Spinal cord (tissue), 10 donors: Measurements from ENCODE around the gene NLRC3. TPM values are rescaled to one million over a fixed set of nuclear protein-coding genes. Genes with fewer than 3 reads are reported as not detected.

Experiments
- DNase-seq, 6 donors: peaks; one replicate each; pipeline versions ENCODE4 v3.0.0 to v3.0.0-alpha.2; 2013 to 2015; ENCODE audit warnings: low spot score in 6 of 6, low read depth in 4 of 6
- H3K27ac ChIP-seq: one replicate; pipeline ENCODE4 v1.5.1; 2013; ENCODE audit warnings: low read depth, low read length, control low read depth
- H3K27me3 ChIP-seq: one replicate; pipeline ENCODE4 v1.6.1; 2013; ENCODE audit warnings: low read length; ENCODE audit not compliant: control insufficient read depth, insufficient read depth
- H3K36me3 ChIP-seq: one replicate; pipeline ENCODE4 v1.6.1; 2013; ENCODE audit warnings: low read length; ENCODE audit not compliant: control insufficient read depth, insufficient read depth
- H3K4me1 ChIP-seq: one replicate; pipeline ENCODE4 v1.6.1; 2013; ENCODE audit warnings: low read length; ENCODE audit not compliant: control insufficient read depth, insufficient read depth
- H3K4me3 ChIP-seq: one replicate; pipeline ENCODE4 v1.5.1; 2013; ENCODE audit warnings: low read depth, low read length, control low read depth
- H3K9me3 ChIP-seq: one replicate; pipeline ENCODE4 v1.6.1; 2013; ENCODE audit warnings: low read length; ENCODE audit not compliant: control insufficient read depth, insufficient read depth
- WGBS: methylation state at CpG from one replicate; pipeline ENCODE4 v1.1.5; 2013; ENCODE audit warnings: missing lambda C conversion rate; ENCODE audit not compliant: insufficient coverage; 5-methylcytosine and 5-hydroxymethylcytosine counted together
- polyA plus RNA-seq, 2 donors: library from polyadenylated mRNA; unstranded; fragments of 120-200 nt; gene quantifications; one replicate each; pipeline ENCODE4 v1.2.1, GENCODE V29; 2013; ENCODE audit not compliant: insufficient read length in 2 of 2
- total RNA-seq, 2 donors: library from RNA; depleted of rRNA in 1 of 2; stranded (reverse); fragments of 120-200 nt in 1 of 2; fragments of >200 nt in 1 of 2; gene quantifications; one replicate each; pipeline versions ENCODE4 v1.2.3 to v1.2.4, GENCODE V29; 2013 to 2014
- donor health status: healthy.

Gene NLRC3
- total and polyA plus RNA-seq, 4 donors: 0.59 to 3.3 (median 1.6) TPM

DNA sequence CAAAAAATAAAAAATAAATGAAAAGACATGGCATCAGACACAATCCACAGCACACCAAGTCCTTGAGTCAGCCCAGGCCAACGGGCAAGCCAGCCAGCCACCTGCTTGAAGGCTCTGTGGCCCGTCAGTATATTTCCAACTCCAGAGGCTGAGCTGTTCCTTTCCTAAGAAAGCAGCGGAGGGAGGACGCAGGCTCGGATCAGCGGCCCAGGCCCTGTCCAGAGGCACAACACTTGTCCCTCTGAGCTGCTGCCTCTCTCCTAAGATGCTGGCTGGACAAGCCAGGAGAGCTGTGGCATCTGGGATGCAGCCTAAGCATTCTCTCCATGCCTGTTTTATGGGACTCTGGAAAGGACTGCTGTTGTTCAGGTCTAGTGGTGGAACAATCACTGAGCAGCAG, 14.8 kb upstream of the NLRC3 start:
- no peaks in the 10 kb centered on the region for H3K4me1 ChIP-seq
- WGBS: 97% methylated on average over 6 of the region's 6 CpGs
- peaks cover 95% of the 10 kb centered on the region for H3K36me3 ChIP-seq
- no peak overlapping the region for H3K27ac ChIP-seq
- DNase-seq: no peak
- no peaks in the 10 kb centered on the region for H3K9me3 ChIP-seq
- no peak overlapping the region for H3K4me3 ChIP-seq
- H3K27me3 ChIP-seq: no peaks in the 10 kb centered on the region

DNA sequence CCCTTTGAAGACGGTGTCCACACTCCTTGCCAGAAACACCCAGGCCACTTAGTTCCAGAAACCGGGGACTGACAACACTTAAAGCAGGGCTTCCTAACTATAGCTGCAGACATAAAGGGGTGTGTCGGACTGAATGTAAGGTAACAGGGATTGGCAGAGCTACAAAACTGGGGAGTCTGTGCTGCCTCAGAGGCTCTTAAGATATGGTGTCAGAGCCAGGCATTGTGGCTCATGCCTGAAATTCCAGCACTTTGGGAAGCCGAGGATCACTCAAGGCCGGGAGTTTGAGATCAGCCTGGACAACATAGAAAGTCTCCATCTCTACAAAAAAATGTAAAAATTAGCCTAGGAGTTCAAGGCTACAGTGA, 14.2 kb upstream of the NLRC3 start:
- WGBS: 91% methylated on average over 4 of the region's 5 CpGs
- Histone ChIP-seq H3K4me1 (no peaks in the 10 kb centered on the region), H3K27ac (no peak overlapping the region), H3K27me3 (no peaks in the 10 kb centered on the region), H3K4me3 (no peak overlapping the region), H3K9me3 (no peaks in the 10 kb centered on the region), H3K36me3 (peaks cover 91% of the 10 kb centered on the region)
- no peak for DNase-seq

DNA sequence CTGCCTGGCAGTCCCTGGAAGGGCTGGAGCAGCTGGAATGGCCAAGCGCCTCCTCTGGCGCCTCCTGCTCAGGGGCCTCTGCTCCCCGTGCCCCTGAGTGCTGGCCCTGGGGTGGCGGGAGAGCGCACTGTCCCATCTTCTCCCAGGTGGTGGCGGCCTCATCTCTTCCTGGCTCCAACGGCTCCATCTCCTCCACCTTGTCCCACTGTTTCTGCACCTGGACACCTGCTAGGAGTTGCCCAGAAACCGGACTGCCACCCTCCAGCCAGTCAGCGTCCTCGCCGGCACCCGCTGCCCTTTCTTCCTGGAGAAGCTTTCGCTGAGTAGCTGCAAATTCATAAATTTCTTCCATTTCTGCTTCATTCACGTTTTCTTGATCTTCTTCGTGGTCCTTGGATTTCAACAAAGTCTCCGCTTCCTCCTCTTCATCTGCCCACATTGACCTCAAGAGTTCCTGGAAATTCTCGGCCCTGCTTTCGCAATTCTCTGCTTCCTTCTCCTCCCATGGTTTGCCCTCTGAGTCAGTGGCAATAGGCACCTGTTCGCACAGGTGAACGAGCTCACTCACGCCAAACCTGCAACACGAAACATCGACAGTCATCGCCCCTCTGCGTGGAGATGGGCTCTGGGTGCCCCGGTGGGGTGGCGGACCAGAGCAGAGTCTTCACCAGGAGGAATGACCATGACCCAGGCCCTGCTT, 13.7 kb upstream of the NLRC3 start:
- Histone ChIP-seq H3K9me3 (no peaks in the 10 kb centered on the region), H3K36me3 (peaks cover 89% of the 10 kb centered on the region), H3K4me1 (no peaks in the 10 kb centered on the region), H3K27me3 (no peaks in the 10 kb centered on the region), H3K27ac (no peak overlapping the region), H3K4me3 (no peak overlapping the region)
- 94% methylated on average over 27 of the region's 27 CpGs for WGBS
- DNase-seq: no peak

DNA sequence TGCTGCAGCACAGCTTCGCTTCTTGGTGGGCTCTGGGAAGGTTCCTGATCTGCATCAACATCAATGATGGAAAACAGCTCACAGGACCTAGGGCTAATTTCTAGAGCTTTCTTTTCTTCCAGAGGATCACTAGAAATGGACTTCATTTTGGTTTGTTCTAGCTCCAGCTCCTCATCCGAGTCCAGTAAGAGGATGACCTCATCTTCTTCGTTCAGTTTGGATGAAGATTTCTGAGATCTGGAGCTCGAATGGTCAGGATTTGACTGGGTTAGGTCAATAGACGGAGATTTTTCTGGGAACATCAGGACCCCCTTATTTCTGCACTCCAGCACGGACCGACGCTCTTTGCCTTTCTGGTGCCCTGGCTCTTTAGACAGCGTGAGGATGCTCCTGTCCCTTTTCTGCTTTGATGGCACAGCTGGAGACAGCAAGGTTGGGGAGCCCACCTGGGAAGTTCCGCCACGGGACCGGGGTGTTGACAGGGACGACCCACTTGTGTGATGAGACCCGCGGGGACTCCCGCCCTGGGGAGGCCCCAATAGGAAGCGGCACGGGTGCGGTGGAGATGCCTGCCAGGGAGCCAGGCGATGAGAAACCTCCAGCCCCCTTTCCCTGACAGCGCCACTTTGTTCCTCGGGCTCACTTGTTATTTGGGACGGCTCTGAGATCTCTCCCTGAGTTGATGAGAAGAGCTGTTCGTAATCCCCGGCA, 12.9 kb upstream of the NLRC3 start:
- H3K4me1 ChIP-seq: no peaks in the 10 kb centered on the region
- no peaks in the 10 kb centered on the region for H3K27me3 ChIP-seq
- no peak overlapping the region for H3K4me3 ChIP-seq
- H3K9me3 ChIP-seq: no peaks in the 10 kb centered on the region
- 94% methylated on average over 25 of the region's 25 CpGs for WGBS
- no peak for DNase-seq
- peaks cover 88% of the 10 kb centered on the region for H3K36me3 ChIP-seq
- no peak overlapping the region for H3K27ac ChIP-seq

DNA sequence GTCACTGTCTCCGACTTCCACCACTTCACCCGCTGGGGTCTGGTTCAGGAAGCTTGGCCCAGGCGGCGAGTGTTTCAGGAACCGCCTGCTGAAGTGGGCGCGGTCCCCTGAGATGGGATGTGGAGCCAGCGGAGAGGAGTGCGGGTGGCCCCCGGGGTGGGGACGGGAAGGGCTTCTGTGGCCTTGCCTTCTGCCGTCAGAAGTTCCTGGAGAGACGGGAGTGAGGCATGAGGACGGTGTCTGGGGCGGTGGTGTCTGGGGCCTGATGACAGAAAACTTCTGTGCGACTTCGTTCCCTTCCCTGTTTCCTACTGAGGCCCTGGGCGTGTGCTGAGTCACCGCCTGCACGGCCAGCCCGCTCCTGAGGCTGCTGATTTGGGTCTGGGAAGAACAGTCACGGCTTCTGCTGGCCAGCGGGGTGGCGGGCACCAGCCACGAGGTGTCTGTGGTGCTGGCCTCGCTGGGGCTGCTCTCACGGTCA, 12.3 kb upstream of the NLRC3 start:
- Histone ChIP-seq H3K27ac (no peak overlapping the region), H3K4me3 (no peak overlapping the region), H3K4me1 (no peaks in the 10 kb centered on the region), H3K27me3 (no peaks in the 10 kb centered on the region), H3K36me3 (peaks cover 88% of the 10 kb centered on the region), H3K9me3 (no peaks in the 10 kb centered on the region)
- no peak for DNase-seq
- 93% methylated on average over 27 of the region's 27 CpGs for WGBS

DNA sequence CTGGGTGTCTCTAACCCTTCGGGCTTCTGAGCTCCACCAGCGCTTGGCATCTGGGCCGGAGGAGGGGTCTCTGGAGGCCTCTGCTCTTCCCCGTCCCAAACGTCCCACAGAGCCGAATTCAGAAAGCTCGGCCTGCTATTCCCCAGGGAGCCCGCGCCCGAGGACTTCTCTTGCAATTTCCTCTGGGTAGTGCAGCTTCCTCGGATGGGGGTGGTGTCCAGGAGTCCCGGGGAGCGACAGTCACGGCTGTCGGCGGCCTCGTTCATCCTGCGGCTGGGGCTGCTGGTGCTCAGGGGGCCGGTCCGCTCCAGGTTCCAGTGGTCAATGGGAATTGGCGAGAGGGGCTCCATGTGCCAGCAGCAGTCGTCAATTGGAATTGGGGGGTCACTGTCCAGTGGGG, 11.8 kb upstream of the NLRC3 start:
- 83% methylated on average over 22 of the region's 22 CpGs for WGBS
- no peak overlapping the region for H3K4me3 ChIP-seq
- no peak for DNase-seq
- H3K4me1 ChIP-seq: no peaks in the 10 kb centered on the region
- no peak overlapping the region for H3K27ac ChIP-seq
- H3K9me3 ChIP-seq: no peaks in the 10 kb centered on the region
- peaks cover 88% of the 10 kb centered on the region for H3K36me3 ChIP-seq
- H3K27me3 ChIP-seq: no peaks in the 10 kb centered on the region

DNA sequence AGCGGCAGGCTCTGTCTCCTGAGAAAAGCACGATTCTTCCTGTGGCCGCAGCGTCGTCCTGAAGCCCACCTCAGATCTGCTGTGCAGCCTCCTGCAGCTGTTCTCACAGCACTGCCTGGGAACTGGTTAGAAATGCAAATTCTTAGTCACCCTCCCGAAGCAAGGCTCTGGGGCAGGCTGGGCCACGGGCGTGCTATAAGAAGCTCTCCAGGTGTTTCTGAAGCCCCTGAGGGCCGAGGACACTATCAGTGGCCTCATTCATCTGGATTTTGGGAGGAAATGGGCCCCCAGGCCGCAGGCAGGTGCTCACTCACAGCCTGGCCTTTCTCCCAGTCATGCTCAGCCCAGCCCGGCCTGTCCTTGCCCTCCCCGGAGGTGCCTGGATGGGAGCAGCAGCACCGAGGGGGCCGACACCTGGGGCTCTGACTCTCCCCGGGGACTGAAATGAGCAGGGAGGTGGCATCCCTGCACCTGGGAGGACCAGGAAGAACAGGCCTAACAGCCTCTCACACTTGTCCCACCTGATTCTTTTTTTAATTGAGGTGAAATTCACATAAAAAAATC, 10.4 kb upstream of the NLRC3 start:
- no peaks in the 10 kb centered on the region for H3K27me3 ChIP-seq

DNA sequence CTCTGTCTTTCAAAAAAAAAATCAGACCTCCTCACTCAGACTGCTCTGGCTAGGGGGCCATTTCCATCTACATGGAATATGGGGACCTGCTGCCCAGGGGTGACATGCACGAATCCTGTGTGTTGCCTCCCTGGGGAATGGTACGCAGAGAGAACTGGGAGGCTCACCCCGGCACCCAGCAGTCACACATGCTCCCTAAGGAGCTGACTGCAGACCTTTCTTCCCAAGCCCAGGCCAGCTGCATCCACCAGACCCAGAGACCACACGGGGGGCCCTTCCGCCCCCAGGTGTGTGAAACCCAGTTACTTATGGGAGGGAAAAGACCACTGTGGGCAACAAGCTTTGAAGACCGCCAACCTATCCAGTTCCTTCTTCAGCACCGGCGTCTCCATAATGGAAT, 7.2 kb upstream of the NLRC3 start:
- Histone ChIP-seq H3K9me3 (no peaks in the 10 kb centered on the region), H3K27me3 (no peaks in the 10 kb centered on the region), H3K4me1 (peaks cover 15% of the 10 kb centered on the region), H3K4me3 (no peak overlapping the region), H3K36me3 (peaks cover 86% of the 10 kb centered on the region), H3K27ac (no peak overlapping the region)
- 97% methylated on average over 7 of the region's 8 CpGs for WGBS
- DNase-seq: no peak

More for the DNA sequence above, 10.4 kb upstream of the NLRC3 start:
- Histone ChIP-seq H3K36me3 (peaks cover 90% of the 10 kb centered on the region), H3K9me3 (no peaks in the 10 kb centered on the region), H3K4me3 (no peak overlapping the region), H3K4me1 (no peaks in the 10 kb centered on the region), H3K27ac (no peak overlapping the region)
- 83% methylated on average over 15 of the region's 15 CpGs for WGBS
- no peak for DNase-seq

DNA sequence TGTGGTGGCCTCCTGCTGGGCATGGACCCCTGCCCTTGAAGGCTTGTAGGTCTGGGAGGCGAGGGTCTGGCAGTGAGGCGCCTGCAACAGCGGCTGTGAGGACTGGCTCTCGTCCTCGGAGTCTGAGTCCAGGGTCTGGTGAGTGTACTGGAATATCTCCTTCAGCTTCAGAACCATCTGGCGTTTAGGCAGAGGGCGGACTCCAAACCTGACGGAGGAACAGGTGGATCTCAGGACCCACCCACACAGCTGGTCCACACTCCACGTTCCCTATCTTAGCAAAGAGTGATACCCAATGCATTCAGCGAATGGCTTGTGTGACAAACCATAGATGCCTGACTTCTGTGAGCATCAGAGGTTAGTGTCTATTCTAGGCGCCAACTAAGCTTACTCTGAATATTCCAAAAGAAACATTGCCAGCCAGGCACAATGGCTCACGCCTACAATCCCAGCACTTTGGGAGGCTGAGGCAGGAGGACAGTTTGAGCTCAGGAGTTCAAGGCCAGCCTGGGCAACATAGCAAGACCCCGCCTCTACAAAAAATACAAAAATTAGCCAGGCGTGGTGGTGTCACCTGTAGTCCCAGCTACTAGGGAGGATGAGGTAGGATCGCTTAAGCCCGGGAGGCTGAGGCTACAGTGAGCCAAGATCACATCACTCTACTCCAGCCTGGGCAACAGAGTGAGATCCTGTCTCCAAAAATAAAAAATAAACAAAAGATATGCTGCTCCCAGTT, 6.3 kb upstream of the NLRC3 start:
- 98% methylated on average over 12 of the region's 16 CpGs for WGBS
- Histone ChIP-seq H3K27ac (no peak overlapping the region), H3K4me1 (peaks cover 23% of the 10 kb centered on the region), H3K9me3 (no peaks in the 10 kb centered on the region), H3K36me3 (peaks cover 77% of the 10 kb centered on the region), H3K4me3 (no peak overlapping the region), H3K27me3 (no peaks in the 10 kb centered on the region)
- DNase-seq: no peak
